HG03342 (cell line): Measurements from ENCODE around the gene CCR2.
A peak's percentile ranks its signal among the peaks of the same experiment; 100 is the strongest.
"Not testable (repeated sequence)": the region's sequence is repeated elsewhere in the genome, so short reads cannot be mapped to it uniquely, and the experiment has no call there.

ENCODE experiments used
- ATAC-seq: cut with Tn5 transposase; IDR thresholded peaks from one replicate; pipeline ENCODE4 v1.9.1; 2021; ENCODE audit warnings: mild to moderate bottlenecking, moderate library complexity; ENCODE audit not compliant: unreplicated experiment

CCR2 gene

DNA sequence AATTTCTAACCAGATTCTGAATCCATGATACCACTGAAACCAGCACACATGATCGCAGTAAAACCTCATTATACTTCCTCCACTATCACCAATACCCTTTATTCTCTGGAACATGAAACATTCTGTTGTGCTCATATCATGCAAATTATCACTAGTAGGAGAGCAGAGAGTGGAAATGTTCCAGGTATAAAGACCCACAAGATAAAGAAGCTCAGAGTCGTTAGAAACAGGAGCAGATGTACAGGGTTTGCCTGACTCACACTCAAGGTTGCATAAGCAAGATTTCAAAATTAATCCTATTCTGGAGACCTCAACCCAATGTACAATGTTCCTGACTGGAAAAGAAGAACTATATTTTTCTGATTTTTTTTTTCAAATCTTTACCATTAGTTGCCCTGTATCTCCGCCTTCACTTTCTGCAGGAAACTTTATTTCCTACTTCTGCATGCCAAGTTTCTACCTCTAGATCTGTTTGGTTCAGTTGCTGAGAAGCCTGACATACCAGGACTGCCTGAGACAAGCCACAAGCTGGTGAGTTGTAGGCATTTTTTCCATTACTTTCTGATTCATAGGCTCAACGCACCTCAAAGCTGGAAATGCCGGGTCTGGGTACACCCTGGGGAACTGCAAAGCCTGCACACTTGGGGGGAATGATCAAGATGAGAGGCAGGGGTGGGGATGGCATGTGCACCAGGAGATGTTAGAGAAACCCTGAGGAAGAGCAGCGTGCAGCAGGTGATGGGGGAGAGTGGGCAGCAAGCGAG, at the start of gene CCR2:
CCR2 (plus strand) TSS at position 465 of the 764 bp plus-strand sequence. CDS start 3,417 bp downstream, outside the sequence.
- no peak for ATAC-seq

DNA sequence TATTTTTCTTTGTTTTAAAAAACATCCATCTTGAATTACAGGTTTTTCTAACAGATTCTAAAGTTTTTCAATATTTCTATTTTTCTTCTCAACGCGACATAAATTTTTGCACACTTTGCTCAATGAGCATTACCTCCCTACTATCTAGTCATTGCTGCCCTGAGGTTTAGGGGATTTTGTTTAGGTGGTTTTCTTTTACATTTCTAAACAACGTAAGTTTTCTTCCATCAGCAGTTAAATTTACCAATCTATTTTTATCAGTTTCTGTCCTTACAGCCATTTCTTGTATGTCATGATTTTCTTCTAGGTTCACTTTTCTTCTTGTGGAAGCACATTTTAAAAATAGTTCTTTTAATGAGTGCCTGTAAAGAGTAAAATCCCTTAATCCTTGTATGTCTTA, 49.2 kb upstream of the CCR2 start:
- ATAC-seq = no peak

DNA sequence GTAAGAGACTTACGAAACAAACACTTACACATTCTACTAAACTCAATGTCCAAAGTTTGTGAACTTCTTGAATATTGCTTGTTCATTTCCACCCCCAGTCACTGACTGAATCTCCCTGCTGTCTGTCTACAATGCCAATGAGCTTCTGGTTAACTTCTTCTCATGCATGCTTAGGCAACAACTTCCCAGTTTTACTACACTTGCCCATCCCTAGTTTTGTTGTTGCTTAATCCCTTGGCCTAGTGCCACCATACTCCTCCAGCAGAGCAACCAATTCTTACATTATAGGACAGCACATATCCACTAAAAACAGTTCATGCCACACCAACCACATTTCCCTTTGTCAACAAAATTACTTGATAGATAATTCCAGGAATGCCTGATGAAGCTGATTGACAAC, 40.9 kb upstream of the CCR2 start:
- ATAC-seq = no peak

DNA sequence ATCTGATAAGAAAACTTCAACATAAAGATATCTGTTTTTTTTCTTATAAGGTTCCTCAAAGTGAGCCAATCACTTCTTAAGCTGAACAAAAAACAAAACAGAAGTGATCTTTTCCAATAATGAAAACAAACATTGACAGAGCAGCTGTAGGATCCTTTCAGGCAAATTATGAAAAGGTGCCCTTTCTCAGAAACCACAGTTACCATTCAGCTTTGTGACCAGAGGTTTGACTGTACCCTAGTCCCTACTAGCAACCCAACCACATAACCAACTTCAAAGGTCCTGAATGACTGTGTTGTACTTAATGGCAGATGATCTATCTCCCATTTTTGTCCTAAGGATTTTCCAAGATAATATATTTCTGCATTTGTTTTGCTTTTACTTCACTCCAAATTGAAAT, 39.4 kb upstream of the CCR2 start:
- ATAC-seq = peak; percentile 66

DNA sequence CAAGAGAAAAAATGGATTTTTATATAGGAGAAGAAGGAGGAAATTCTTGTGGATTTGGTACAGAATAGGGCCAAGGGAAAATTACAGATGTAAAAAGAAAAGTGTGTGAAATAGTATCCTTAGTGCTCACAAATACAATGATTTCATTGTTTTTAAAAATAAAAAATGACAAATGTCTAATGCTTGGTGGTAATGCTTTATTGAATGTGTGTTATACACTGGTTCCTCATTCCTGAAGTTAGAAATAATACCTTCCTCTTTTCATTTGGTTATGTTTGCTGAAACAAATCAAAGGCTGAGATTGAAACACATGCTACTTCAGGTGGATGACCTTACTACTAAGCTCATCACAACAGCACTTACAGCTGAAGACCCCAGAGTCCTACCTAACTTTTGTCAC, 37.7 kb upstream of the CCR2 start:
- no peak for ATAC-seq

DNA sequence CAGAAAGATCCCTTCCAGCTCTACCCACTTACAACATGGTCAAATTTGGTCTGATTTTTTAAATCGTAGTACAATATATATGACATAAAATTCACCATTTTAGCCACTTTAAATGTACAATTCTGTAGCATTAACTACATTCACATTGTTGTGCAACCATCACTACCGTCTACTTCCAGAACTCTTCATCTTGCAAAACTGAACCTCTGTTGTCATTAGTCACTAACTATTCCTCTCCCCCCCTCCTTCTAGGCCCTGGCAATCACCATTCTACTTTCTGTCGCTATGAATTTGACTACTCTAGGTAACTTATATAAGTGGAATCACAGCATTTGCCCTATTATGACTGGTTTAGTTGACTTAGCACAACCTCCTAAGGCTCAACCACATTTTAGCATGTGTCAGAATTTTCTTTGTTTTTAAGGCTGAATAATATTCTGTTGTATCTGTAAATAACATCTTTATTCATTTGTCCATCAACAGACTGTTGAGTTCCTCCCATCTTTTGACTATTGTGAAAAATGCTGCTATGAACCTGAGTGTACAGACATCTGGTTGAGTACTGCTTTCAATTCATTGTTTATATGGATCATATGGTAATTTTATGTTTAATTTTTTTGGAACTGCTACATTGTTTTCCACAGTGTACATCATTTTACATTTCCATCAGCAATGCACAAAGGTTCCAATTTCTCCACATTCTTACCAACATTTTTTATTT, 35.5 kb upstream of the CCR2 start:
- no peak for ATAC-seq

DNA sequence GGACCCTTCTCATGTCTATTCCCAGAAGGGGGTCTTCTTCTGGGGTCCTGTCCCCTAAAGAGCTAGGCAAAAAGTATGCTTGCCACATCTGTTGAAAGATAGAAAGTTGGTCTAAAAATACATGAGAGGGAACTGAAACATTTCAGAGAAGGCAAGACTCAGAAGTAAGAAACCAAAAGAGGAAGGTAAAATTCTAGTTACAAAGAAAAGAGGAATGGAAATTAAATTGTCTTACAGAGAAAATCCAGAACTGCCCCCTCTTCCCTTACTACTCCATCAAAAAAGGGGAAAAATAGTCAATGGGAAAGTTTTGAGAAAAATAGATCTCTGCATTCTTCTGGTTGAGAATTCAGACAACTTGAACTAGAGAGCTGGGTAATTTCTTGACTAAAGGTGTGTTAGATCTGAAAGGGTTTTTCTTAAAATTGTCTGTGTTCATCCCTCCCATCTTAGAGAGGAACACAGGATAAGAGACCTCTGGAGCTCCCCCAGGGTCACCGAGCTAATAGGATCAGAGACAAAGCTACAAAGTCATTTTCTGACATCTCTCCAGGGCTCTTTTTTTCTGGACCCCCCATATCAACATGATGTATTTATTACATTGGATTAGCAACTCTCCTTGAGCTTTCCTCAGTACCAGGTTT, 32.3 kb upstream of the CCR2 start:
- ATAC-seq = peak; percentile 55

DNA sequence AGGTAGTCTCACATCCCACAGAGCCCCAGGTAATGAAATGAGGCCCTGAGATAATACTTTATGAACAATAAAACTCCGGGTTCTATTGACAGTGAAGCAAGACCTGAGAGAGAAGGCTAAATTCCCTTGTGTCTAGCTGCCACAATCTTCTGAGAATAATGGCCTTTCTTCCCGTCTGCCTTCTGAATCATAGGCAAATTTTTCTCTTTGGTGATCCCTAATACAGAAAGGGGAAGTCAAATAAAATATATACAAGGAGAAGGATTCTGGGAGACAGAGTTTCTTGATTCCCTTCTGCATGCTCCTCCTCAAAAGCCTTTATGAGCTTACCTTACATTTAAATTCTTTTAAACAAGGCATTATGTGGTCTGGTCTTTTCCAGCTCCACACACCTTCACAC, 29.9 kb upstream of the CCR2 start:
- no peak for ATAC-seq

DNA sequence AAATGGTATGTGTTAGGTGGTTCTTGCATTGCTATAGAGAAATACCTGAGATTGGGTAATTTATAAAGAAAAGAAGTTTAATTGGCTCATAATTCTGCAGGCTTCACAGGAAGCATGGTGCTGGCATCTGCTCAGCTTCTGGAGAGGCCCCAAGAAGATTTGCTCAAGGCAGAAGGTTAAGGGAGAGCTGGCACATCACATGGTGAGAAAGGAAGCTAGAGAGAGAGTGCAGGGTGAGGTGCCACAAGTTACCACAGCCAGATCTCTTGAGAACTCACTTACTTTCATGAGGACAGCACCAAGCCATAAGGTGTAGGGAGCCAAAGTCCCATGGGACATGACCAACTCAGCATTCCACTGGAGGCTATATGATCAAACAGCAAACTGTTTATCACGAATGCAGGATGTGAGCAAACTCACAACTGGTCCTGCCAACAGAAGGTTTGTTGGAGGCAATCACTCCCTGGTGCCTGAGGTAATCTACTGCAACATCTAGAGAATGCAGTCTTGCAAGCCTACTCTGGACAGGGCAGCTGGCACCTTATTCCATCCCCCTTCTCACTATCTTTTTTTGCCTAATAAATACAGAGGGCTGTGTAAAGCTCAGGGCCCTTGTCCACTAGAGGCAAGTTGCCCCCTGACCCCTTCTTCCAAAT, 28.1 kb upstream of the CCR2 start:
- ATAC-seq = no peak

DNA sequence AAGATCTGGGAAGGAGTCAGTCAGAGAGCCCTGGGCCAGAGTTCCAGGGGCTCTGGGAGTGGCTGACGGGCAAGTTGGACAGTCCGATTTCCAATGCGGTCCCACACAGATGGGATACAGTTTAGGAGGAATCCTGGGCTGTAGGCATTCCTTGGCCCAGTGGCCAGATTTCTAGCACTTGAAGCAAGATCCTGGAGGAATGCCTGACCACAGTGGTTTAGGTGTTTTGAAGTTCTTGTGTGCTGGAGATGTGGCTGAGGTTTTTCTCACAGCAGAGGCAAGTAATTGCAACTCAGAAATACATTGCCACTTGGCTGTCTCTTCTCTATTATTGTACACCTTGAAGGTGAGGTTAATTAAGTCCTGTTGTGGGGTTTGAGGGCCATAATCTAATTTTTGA, 23.2 kb upstream of the CCR2 start:
- not testable (repeated sequence) for ATAC-seq

DNA sequence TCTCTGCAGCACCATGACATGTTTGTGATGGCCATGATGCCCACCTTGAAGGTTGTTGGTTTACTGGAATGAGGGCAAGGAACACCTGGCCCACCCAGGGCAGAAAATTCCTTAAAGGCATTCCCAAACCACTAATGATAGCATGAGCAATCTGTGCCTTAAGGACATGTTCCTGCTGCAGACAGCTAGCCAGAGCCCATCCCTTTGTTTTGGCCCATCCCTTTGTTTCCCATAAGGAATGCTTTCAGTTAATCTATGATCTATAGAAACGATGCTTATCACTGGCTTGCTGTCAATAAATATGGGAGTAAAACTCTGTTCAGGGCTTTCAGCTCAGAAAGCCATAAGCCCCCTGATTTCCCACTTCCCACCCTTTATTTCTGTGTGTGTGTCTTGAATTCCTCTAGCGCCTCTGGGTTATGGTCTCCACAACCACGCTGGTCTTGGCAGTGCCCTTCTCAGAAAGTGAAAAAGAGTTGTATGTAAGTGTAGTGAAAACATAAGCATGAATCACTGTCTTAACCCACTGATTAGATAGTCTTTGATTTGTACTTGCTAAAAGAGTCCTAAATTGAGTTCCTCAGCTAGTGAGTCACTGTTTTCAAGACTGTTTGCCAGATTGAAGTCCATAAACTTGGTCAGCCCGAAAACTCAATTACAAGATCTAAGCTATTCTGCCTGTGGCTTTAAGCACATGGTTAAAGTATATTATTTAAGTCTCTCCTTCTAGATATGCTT, 19.0 kb upstream of the CCR2 start:
- ATAC-seq = no peak

DNA sequence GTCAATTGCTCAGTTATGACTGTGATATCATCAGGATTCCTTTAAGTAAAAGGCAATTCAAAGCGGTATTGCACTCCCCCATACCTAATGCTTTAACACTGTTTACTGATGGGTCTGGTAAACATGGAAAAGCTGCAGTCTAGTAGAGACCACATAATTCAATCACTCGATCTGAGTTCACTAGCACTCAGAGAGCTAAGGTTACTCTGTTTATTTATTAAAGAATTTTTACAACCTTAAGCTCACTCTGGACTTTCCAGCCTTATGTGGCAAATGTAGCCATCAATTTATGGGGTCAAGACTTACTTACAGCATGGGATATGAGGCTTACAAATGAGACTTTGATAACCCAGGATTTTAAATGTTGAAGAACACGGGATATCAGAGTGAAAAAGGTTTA, 18.4 kb upstream of the CCR2 start:
- ATAC-seq = no peak

DNA sequence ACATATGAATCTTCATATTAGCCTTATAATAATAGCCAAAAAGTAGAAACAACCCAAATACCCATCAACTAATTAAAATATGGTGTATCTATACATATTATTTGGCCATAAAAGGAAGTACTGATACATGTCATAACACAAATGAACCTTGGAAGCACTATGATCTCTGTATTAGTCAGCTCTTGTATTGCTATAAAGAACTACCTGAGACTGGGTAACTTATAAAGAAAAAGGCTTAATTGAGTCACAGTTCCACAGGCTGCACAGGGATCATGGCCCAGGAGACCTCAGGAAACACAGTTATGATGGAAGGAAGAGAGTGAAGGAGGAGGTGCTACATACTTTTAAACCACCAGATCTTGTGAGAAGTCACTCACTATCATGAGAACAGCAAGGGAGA, 16.0 kb upstream of the CCR2 start:
- ATAC-seq = no peak

DNA sequence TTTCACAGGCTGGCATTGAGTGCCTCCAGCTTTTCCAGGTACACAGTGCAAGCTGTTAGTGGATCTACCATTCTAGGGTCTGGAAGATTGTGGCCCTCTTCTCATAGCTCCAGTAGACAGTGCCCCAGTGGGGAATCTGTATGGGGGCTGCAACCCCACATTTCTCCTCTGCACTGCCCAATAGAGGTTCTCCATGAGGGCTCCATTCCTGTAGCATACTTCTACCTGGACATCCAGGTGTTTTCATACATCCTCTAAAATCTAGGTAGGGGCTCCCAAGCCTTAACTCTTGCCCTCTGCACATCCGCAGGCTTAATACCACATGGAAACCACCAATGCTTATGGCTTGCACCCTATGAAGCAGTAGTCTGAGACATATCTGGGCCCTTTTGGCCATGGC, 15.1 kb upstream of the CCR2 start:
- no peak for ATAC-seq

DNA sequence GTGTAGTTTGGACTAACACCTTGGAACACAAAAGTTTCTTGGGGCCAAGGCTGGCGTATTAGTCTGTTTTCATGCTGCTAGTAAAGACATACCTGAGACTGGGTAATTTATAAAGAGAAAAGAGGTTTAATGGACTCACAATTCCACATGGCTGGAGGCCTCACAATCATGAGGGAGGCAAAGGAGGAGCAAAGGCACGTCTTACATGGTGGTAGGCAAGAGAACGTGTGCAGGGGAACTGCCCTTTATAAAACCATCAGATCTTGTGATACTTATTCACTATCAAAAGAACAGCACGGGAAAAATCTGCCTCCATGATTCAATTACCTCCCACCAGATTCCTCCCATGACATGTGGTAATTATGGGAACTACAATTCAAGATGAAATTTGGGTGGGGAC, 9.4 kb upstream of the CCR2 start:
- ATAC-seq = no peak

DNA sequence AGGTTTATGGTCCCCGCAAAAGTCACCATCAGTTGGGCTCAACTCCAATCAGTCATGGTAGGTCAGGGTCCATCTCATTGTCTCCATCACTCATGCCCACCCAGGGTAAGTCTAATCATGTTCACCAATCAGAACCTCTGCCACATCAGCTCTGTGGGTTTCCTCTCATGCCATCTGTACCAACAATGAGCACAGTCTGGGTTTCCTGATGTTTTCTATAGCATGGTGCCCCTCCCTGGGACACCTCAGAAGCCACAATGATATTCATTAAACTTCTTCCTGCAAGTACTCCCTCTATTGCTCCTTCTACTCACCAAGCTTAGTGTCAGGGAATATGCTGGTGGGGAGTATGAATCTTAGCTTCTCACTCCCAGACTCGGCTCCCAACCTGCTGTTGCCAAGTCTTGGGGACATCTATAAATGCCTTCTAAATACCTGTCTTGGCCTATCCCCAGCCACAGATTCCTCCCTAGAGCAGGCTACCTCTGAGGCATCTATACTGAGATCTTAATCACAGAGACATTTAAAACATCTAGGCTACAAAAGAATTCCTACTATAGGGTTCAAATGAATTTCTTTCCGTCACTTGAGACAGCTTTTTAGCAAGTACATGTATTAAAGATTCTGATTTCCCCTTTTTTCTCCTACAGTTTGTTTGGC, 5.0 kb upstream of the CCR2 start:
- ATAC-seq = no peak

DNA sequence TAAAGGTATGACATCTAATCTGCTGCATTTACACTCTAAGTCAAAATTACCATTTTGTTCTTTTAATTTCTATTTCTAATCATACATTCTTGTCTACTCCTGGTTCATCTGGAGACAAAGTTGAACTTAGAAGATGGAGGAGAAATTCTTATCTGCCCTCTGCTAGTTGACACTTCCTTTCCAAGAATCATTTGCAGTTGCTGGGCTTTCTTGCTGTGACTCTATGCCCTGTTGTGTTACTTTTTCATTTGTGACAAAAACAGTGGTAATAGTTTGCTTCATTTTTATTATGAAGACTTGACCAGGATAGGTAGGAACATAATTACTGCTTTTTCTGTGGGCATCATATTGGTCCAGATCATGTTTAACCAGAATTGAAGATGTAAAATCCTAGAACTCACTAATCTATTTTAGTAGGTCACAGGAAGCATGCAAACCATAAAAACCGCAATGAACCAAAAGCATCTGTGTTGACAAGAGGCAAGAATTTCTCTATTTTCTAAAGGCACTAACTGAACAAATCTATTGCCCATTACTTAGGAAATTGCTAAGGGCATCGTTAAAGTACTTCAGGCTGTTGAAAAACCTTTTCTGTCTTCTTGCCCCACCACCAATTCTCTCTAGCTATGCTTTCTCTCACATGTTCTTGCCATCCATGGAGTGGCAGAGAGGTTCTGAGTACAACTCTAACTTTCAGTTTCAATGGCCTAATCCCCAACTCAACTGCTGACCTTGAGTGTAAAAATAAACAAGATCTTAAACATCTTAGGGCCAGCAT, 4.2 kb upstream of the CCR2 start:
- ATAC-seq = peak; percentile 84

DNA sequence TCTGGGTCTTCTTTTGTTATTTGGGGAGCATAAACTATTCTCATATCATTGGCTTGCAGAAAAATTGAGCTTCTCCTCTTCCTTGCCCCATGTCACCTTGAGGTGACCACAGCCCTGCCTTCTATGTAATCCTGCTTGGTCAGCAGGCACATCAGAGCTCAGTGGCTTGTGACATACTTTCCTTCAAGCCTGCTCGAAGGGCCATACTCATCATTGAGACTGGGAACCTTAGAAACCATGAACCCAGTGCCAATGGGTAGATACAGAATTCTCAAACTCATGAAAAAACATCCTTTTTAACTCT, 3.7 kb upstream of the CCR2 start:
- ATAC-seq = no peak

DNA sequence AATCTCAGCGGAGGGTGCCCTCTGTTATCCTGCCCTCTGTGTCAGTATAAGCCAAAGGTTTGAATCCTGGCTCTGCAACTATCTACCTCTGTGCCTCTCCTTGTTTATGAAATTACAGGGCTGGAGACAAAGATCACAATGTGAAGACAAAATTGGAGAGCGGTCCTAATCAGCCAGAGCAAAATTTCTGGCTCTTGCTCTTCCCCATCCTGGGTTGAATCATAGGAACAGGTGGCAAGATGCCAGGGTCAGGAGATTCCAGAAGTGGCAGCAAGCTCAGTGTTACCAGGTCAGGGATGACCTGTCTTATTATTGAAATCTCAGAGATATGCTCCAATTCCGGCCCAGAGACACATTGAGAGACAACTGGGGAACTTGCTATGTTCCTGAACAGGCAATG, 2.3 kb upstream of the CCR2 start:
- no peak for ATAC-seq

DNA sequence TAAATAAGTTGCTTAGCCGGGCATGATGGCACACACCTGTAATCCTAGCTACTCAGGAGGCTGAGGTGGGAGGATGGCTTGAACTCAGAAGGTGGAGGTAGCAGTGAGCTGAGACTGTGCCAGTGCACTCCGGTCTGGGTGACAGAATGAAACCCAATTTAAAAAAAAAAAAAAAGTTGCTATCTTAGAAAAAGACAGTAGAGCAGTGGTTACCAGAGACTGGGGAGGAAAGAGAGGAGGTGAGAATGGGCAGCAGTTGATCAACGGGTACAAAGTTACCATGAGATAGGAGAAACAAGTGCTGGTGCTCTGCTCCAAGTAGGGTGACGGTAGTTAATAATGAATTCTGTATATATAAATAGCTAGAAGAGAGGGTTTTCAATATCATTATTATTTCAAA, 821 bp upstream of the CCR2 start:
- no peak for ATAC-seq
